ENCODE results near the gene HOXC10. TPM values are rescaled to one million over a fixed set of nuclear protein-coding genes. Genes with fewer than 3 reads are reported as not detected.

The HOXC10 gene
- total RNA-seq, 1 donor from 2014 or later, result 0.85 TPM

DNA sequence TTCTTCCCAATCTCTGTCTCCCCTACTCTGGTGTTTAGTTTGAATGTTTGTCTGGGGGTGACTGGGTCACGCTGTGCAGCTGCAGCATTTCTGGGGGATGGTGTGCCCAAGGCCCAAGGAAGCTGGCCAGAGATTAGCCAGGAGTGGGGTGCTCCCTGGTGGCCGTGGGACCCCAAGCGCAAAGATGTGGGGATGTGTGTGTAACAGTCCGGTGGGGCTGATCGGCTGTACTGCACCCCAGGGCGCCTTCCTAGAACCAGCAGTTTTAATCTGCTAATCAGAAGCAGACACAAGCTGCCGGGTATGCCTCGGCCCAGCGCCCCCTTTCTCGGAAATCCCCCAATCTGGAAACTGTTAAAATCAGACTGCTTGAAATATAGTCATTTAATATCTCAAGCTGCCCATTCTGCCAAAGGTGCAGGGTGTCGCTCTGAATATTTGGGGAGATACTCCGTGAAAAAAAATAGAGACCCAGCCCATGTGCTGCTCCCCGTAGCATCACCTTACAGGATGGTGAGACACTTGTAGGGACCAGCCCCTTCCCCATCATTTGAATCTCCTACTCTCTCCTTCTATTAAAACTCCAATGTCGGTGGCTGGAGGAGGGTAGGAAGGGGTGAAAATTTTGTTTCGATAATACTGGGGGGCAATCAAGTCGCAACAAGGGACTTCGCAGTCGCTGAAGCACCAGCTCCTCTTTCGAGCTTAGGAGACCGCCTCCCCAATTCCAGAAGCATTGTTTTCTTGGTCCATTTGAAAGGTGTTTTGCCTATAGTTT lies 19.3 kb downstream of the HOXC10 start:
- DNase-seq, result no peak

- DNase-seq, result no peak
These were observed 20.0 kb downstream of the HOXC10 start for GRCh38 chr12:54004841-54005530.

GRCh38 chr12:54005531-54005852 lies 20.5 kb downstream of the HOXC10 start:
- DNase-seq, result no peak

- DNase-seq, result peak; percentile 87
These were observed 21.1 kb downstream of the HOXC10 start for GRCh38 chr12:54005853-54006558.

DNA sequence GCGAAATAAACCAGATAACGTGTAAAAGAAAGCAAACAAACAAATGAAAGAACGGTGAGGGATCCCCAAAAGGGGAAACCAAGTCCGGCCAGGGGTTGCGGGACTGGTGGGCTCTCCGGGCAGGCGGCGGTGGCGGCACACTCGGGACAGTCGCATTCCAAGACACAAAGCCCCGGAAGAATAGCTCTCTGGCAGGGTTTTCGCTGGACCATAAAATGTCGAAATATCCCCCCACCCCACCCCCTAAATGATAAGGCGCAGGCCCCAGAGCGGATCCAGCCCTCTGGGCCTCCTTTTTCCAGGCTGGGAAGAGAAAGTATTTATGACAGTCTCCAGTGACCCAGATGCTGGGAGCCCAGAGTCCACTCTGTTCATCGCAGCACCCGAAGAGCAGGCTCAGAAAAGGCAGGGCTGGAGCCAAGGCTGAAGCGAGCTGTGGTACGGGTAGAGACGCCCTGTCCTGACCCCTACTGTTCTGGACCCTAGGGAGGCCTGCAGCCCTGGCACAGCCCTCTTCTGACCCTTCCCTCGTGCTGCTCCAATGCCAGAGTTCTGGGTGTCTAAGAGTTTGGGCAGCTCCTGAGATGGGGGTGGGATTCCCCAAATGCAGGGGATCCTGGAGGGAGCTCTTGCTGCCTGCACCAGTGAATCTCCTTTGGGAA lies 21.7 kb downstream of the HOXC10 start:
- DNase-seq, result no peak

GRCh38 chr12:54007538-54008259 lies 22.8 kb downstream of the HOXC10 start:
- no peak for DNase-seq

GRCh38 chr12:54008260-54008552 lies 23.3 kb downstream of the HOXC10 start:
- no peak for DNase-seq

GRCh38 chr12:54009171-54010052 lies 24.5 kb downstream of the HOXC10 start:
- DNase-seq, result no peak

- DNase-seq, result no peak
These were observed 25.4 kb downstream of the HOXC10 start for GRCh38 chr12:54010053-54010971.

DNA sequence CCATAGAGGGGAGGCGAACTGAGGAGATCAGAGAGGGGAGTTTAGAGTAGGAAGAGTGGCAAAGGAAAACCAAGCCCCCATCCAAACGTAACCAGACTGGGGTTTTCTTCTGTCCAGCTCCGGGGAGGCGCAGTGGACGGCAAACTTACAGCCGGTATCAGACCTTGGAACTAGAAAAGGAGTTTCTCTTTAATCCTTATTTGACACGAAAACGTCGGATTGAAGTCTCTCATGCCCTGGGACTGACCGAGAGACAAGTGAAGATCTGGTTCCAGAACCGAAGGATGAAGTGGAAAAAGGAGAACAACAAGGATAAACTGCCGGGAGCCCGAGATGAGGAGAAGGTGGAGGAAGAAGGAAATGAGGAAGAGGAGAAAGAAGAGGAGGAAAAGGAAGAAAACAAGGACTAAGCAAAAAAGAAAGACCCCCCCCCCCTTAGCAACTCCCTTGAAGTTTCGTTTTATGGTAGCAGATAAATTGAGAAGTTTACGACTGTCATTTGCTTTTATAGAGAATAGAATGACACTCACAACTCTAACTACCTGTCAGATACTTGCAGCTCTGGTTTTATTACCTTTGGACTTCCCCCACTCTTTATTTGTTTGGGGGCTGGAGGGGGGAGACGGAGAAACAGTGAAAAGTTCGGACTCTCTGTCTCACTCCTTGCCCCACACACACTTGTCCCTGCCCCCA lies 26.2 kb downstream of the HOXC10 start:
- no peak for DNase-seq

- no peak for DNase-seq
These were observed 27.0 kb downstream of the HOXC10 start for GRCh38 chr12:54011665-54012532.

- DNase-seq, result no peak
These were observed 27.9 kb downstream of the HOXC10 start for GRCh38 chr12:54012631-54013409.

DNA sequence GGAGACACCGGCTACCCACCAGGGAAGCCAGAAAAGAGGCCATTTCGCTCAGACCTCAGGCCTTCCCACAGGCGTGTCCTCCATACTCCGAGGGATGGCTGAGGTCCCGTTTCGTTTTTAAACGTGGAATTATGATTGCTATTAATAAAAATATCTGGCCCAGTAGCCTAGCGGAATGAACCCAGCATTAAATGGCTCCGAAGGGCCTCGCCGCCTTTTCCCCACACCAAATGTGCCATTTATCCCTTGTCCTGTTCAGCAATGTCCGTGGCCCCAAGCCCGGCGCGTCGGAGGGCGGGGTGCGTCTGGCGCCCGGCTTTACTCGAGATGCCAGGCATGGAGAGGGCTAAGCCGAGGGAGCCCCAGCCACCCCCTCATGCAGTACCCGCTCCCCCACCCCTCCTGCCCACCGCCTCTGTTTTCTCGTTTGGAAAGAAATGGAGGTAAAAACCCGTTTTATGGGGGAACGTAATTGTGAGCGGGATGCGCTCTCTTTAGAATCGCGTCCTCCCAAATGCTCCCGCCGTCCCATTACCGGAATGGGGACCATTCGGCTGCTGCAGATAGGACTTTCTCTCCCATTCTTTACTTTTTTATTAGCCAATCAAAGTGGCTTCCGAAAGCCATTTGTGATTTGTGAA lies 29.6 kb downstream of the HOXC10 start:
- no peak for DNase-seq

DNA sequence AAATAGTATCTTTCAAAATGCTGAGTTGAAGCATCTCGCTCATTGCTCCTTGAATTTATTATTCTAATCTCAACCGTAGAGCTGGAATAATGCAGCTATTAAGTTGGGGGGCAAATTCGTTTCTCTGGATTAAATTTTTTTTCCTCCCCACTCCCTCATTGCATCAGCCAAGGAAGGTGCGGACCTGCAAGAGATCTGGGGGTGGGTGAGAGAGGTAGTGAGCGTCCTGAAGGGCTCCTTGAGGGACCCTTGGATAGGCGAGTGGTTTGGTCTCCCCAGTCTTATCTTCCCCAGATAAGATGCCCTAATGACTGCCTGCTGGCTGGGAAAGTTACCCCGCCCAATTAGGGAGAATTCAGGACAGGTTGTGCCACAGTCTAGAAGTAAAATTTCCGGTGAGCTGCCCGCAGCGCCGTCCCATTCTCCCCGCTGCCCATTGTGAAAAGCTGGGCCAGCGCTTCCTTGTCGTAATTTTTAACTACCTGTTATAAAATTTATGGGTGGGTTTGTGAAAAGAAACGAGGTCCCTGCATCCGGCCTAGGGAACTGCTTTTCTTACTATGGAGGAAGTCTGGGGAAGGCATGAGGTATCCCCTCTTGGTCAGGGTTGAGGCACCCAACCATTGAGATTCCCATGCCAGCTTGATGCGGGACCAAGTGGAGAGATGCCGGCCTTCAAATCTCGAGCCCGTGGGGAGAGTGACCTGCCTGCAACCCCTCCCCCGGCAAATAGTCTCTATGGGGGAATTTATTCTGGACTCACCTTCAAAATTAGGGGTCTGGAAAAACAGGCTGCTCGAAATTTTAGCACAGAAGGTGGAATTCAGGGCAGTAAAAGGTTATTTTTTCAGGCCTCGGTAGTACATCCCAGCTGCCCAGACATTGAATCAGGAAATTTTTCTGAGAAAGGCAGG lies 30.3 kb downstream of the HOXC10 start:
- no peak for DNase-seq

- no peak for DNase-seq
These were observed 31.1 kb downstream of the HOXC10 start for GRCh38 chr12:54016051-54016450.

GRCh38 chr12:54016478-54016964 lies 31.6 kb downstream of the HOXC10 start:
- no peak for DNase-seq

Measured in dermis blood vessel endothelial cell (primary cell).